Subcutaneous abdominal adipose tissue (tissue), 5 donors: Measurements from ENCODE around the gene ST8SIA1.
A peak's percentile ranks its signal among the peaks of the same experiment; 100 is the strongest.

Experiments used
- H3K27ac ChIP-seq: one replicate; pipeline ENCODE4 v1.7.0; 2013; ENCODE audit warnings: low read depth, mild to moderate bottlenecking, inconsistent platforms, low read length, moderate library complexity
- H3K27me3 ChIP-seq, 5 donors: one replicate each; pipeline ENCODE4 v1.7.0; 2013; ENCODE audit warnings: low read length in 5 of 5, inconsistent platforms in 1 of 5; ENCODE audit not compliant: control insufficient read depth in 5 of 5, insufficient read depth in 4 of 5
- H3K36me3 ChIP-seq, 5 donors: one replicate each; pipeline ENCODE4 v1.7.0; 2013; ENCODE audit warnings: low read length in 5 of 5; ENCODE audit not compliant: control insufficient read depth in 5 of 5, insufficient read depth in 5 of 5
- H3K4me1 ChIP-seq, 5 donors: one replicate each; pipeline ENCODE4 v1.7.0; 2013; ENCODE audit warnings: low read length in 5 of 5, mild to moderate bottlenecking in 3 of 5, moderate library complexity in 1 of 5; ENCODE audit not compliant: control insufficient read depth in 5 of 5, insufficient read depth in 5 of 5
- H3K4me3 ChIP-seq, 5 donors: one replicate each; pipeline ENCODE4 v1.7.0; 2013; ENCODE audit warnings: low read length in 5 of 5, low read depth in 1 of 5
- H3K9ac ChIP-seq, 5 donors: one replicate each; pipeline ENCODE4 v1.7.0; 2013; ENCODE audit warnings: low read length in 5 of 5, mild to moderate bottlenecking in 4 of 5, moderate library complexity in 3 of 5
- H3K9me3 ChIP-seq, 5 donors: one replicate each; pipeline ENCODE4 v1.7.0; 2013; ENCODE audit warnings: low read length in 5 of 5; ENCODE audit not compliant: control insufficient read depth in 5 of 5
- donor health status: healthy.
- donor health status: healthy.
- donor health status: healthy.
- donor health status: healthy.
- donor health status: healthy.

The ST8SIA1 gene

GRCh38 chr12:22286569-22286968 is 47.9 kb downstream of the ST8SIA1 start:
- Histone ChIP-seq H3K27ac (no peak overlapping the region), H3K9ac (no peak overlapping the region), H3K4me1 (peaks cover 2 to 16% (median 6%) of the 10 kb centered on the region in 5 donors), H3K36me3 (no peaks in the 10 kb centered on the region), H3K27me3 (no peaks in the 10 kb centered on the region), H3K9me3 (no peaks in the 10 kb centered on the region), H3K4me3 (no peak overlapping the region)

GRCh38 chr12:22285846-22286245 is 48.7 kb downstream of the ST8SIA1 start:
- no peaks in the 10 kb centered on the region for H3K9me3 ChIP-seq
- no peak overlapping the region for H3K4me3 ChIP-seq
- no peaks in the 10 kb centered on the region for H3K36me3 ChIP-seq
- H3K9ac ChIP-seq = no peak overlapping the region
- peaks cover 2 to 16% (median 6%) of the 10 kb centered on the region in 5 donors for H3K4me1 ChIP-seq
- H3K27ac ChIP-seq = no peak overlapping the region
- no peaks in the 10 kb centered on the region for H3K27me3 ChIP-seq

- Histone ChIP-seq H3K27ac (no peak overlapping the region), H3K9me3 (no peaks in the 10 kb centered on the region), H3K4me1 (peaks cover 2 to 13% (median 6%) of the 10 kb centered on the region in 5 donors), H3K4me3 (no peak overlapping the region), H3K36me3 (no peaks in the 10 kb centered on the region), H3K9ac (no peak overlapping the region), H3K27me3 (no peaks in the 10 kb centered on the region)
These were observed 49.6 kb downstream of the ST8SIA1 start for GRCh38 chr12:22284871-22285270.

GRCh38 chr12:22283508-22283907 is 51.0 kb downstream of the ST8SIA1 start:
- no peak overlapping the region for H3K4me3 ChIP-seq
- no peaks in the 10 kb centered on the region for H3K27me3 ChIP-seq
- H3K9me3 ChIP-seq = no peaks in the 10 kb centered on the region
- H3K9ac ChIP-seq = no peak overlapping the region
- peak overlapping the region; percentile 56 for H3K27ac ChIP-seq
- peaks cover 2 to 12% (median 6%) of the 10 kb centered on the region in 5 donors for H3K4me1 ChIP-seq
- H3K36me3 ChIP-seq = no peaks in the 10 kb centered on the region

GRCh38 chr12:22283006-22283506 is 51.5 kb downstream of the ST8SIA1 start:
- Histone ChIP-seq H3K27me3 (no peaks in the 10 kb centered on the region), H3K9ac (no peak overlapping the region), H3K9me3 (no peaks in the 10 kb centered on the region), H3K36me3 (no peaks in the 10 kb centered on the region), H3K4me3 (no peak overlapping the region), H3K27ac (peak overlapping the region; percentile 56), H3K4me1 (peaks cover 2 to 8% (median 3%) of the 10 kb centered on the region in 5 donors)

GRCh38 chr12:22282283-22282682 is 52.2 kb downstream of the ST8SIA1 start:
- H3K27ac ChIP-seq = peak overlapping the region; percentile 56
- H3K4me1 ChIP-seq = peaks cover 2 to 6% (median 3%) of the 10 kb centered on the region in 5 donors
- no peaks in the 10 kb centered on the region for H3K9me3 ChIP-seq
- no peaks in the 10 kb centered on the region for H3K36me3 ChIP-seq
- H3K9ac ChIP-seq = no peak overlapping the region
- H3K4me3 ChIP-seq = peak overlapping the region in 2 of 5 donors; percentile 15 to 34
- H3K27me3 ChIP-seq = no peaks in the 10 kb centered on the region

GRCh38 chr12:22276867-22277266 is 57.6 kb downstream of the ST8SIA1 start:
- no peak overlapping the region for H3K4me3 ChIP-seq
- H3K36me3 ChIP-seq = no peaks in the 10 kb centered on the region
- H3K27me3 ChIP-seq = no peaks in the 10 kb centered on the region
- peaks cover 0 to 13% (median 4%) of the 10 kb centered on the region in 5 donors for H3K4me1 ChIP-seq
- H3K9me3 ChIP-seq = no peaks in the 10 kb centered on the region
- H3K27ac ChIP-seq = no peak overlapping the region
- H3K9ac ChIP-seq = no peak overlapping the region

- H3K9me3 ChIP-seq = no peaks in the 10 kb centered on the region
- H3K27ac ChIP-seq = peak overlapping the region; percentile 66
- H3K4me1 ChIP-seq = peaks cover 0 to 13% (median 7%) of the 10 kb centered on the region in 5 donors
- peak overlapping the region in 2 of 5 donors; percentile 8 to 11 for H3K9ac ChIP-seq
- H3K36me3 ChIP-seq = no peaks in the 10 kb centered on the region
- H3K4me3 ChIP-seq = peak overlapping the region in 1 of 5 donors; percentile 39
- H3K27me3 ChIP-seq = no peaks in the 10 kb centered on the region
These were observed 58.2 kb downstream of the ST8SIA1 start for GRCh38 chr12:22276313-22276712.

- Histone ChIP-seq H3K4me3 (peak overlapping the region in 1 of 5 donors; percentile 39), H3K9me3 (no peaks in the 10 kb centered on the region), H3K27ac (peak overlapping the region; percentile 66), H3K27me3 (no peaks in the 10 kb centered on the region), H3K36me3 (no peaks in the 10 kb centered on the region), H3K9ac (peak overlapping the region in 1 of 5 donors; percentile 11), H3K4me1 (peaks cover 0 to 13% (median 11%) of the 10 kb centered on the region in 5 donors)
These were observed 58.7 kb downstream of the ST8SIA1 start for GRCh38 chr12:22275843-22276242.

- Histone ChIP-seq H3K4me1 (peaks cover 0 to 19% (median 16%) of the 10 kb centered on the region in 5 donors), H3K4me3 (no peak overlapping the region), H3K36me3 (no peaks in the 10 kb centered on the region), H3K27me3 (no peaks in the 10 kb centered on the region), H3K9me3 (no peaks in the 10 kb centered on the region), H3K27ac (no peak overlapping the region), H3K9ac (no peak overlapping the region)
These were observed 62.0 kb downstream of the ST8SIA1 start for GRCh38 chr12:22272335-22273151.
